ENCODE data around the gene DUS1L.

DUS1L gene

DNA sequence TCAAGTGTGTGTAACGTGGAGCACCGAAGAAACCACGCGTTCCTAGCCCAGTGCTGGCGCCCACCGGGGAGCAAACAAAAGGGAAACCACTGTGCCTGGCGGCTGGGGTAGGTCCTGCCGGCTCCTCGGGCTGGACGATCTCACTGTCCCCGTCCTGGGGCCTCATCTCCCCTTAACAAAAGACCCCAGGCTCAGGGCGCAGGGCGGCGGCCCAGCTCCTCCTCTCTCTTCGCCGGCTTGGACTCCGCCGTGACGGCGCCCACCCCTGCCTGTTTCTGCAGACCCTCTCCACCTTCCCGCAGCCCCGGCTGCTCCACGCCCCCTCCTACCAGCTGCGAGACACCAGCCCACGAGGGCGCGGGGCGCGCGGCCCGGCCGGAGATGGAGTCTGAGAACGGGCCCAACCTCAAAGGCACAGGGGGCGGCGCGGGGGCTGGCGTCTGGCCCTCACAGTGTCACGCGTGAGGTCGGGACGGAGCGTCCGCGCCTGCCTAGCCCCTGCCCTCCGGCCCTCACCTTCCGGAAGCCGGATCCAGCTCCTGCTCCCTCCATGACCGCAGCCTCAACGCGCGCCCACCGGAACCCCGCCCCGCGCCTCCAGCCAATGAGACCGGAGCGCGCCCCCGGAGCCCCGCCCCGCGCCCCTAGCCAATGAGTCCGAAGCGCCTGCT, 43.2 kb downstream of the DUS1L start, which contains the start of gene CENPX:
CENPX (minus strand) TSS at position 569 of the 671 bp plus-strand sequence; CDS start at position 552, 17 bp downstream.
- no peak for FAIRE-seq

DNA sequence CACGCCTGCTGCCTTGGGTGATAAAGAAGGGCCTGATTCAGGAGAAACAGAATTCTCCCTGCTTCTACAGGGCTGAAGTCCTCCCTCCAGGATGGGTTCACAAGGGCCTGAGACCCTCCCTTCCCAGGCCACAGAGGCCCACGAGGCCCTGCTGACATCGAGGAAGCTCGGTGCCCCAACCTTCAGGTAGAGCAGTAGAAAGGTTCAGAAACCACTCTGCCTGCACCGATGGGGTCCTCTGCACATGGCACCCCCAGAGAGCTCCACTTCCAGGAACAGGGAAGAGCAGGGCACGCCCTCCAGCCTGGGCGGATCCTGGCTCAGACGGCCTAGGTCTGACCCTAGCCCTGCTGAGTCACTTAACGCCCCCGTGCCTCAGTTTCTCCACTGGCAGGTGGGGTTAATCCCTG, 43.7 kb downstream of the DUS1L start:
- FAIRE-seq = no peak

DNA sequence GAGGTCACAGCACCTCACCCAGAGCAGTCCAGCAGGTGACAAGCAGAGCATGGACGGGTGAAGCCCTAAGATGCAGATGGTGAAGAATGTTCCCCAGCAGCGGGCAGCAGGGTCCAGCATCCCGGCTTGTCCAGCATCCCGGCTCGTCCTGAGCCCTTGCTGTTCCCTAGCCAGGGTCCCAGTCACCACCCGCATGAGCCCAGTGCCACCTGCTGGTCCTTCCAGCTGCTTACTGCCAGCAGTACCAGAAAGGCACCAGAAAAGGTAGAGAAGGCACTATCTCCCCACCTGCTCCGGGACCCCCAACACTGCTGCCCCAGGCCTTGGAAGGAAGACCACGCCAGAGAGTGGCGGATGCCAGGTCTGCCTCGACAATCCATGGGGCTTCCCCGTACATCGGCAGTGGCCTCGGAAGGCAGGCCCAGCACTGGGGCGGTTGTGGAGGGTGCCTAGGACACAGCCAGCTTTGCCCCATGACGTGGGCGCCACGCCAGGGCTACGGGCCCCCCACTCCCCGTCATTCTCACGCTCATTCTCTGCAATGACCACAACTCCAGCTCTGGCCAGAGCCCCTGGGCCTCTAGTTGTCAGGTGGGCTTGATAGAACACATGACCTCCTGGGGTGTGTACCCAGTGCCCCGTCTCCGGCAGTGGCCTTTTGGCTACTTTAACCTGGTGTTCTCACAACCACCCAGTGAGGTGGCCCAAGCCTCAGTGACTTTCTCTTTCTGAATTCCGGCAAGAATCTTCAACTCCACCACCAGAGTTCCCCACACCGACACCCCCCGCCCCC, 44.3 kb downstream of the DUS1L start:
- FAIRE-seq = no peak

DNA sequence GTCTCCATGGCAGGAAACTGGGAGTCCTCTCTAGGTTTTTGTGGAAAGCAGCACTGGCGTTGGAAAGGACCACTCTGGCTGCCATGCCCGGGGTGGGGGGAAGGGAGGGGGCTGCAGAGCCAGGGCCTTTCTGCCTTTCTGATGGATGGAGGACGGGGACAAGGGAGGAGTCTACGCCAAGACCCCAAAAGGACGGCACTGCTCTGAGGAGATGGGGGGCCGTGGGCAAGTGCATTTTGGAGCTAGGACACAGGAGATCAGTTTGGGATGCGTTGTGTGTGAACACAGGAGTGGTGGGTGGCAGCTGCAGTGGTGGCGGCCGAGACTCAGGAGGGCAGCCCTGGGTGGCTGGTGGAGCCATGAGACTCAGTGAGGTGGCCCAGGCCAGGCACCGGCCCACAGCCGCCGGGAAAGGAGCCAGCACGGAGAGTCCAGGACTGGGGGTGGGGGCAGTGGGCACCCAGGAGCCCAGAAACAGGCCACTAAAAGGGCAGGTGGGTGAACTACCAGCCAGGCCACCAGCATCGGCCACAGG, 45.0 kb downstream of the DUS1L start:
- FAIRE-seq = no peak

- FAIRE-seq = no peak
Observed at GRCh38 chr17:82019690-82020571, 45.7 kb downstream of the DUS1L start.

- no peak for FAIRE-seq
Observed at GRCh38 chr17:82018989-82019689, 46.5 kb downstream of the DUS1L start.

DNA sequence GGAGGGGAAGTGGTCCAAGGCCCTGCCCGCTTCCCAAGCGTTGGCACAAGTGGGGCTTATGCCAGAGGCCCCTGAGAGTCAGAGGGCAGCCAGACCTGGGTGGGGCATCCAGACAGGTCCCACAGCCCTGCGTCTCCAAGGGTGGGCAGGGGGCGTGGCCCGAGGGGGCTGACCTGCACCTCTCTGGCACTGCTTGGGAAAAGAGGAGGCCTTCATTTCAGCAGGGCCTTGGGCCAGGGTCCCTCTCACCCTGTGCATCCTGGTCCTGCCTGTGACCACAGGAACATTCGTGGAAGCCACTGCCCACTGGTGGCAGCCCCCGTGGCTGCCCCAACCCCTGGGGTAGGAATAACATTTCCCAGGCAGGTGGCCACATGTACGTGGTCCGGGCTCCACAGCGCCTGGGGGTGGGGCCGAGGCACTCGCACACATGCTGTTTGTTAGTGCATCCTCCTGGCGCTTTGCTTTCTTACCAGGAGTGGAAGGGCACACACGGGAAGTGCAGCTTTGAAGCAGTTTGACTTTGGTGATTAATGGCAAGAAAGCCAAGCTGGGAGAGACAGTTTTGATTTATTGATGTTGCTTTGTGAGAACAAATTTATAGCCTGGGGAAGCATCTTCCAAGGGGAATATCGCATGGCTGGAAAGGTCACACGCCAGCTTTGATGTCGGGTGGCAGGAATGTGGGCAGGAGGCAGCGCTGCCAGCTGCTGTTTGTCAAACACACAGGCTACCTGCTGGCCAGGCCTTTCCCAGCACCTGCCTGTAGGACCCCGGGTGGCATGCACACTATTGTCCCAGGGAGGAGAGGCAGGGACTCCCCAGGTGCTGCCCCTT, 47.2 kb downstream of the DUS1L start:
- no peak for FAIRE-seq

GRCh38 chr17:82017612-82018151, 47.9 kb downstream of the DUS1L start:
- no peak for FAIRE-seq

DNA sequence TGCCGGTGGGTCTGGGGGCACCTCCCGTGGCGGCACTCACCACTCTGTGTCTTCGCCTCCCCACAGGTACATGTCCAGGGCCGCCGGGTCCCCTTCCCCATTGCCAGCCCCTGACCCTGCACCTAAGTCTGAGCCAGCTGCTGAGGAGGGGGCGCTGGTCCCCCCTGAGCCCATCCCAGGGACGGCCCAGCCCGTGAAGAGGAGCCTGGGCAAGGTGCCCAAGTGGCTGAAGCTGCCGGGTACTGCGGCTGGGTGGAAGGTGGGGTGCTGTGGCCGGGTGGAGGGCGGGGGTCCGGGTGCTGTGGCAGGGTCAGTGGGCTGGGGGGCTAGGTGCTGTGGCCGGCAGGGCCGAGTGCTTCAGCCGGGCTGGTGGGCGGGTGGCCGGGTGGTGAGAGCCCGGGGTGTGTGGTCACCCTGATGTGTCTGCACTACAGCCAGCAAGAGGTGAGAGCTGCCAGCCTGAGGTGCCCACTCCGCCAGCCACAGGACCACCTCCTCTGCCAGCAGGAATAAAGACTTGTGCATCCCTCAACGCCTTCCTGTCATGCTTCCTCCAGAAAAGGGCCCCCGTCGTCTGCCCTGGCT, 48.6 kb downstream of the DUS1L start:
- no peak for FAIRE-seq

- no peak for FAIRE-seq
Observed at GRCh38 chr17:82016061-82016874, 49.3 kb downstream of the DUS1L start.

GRCh38 chr17:82015311-82015971, 50.2 kb downstream of the DUS1L start:
- no peak for FAIRE-seq

DNA sequence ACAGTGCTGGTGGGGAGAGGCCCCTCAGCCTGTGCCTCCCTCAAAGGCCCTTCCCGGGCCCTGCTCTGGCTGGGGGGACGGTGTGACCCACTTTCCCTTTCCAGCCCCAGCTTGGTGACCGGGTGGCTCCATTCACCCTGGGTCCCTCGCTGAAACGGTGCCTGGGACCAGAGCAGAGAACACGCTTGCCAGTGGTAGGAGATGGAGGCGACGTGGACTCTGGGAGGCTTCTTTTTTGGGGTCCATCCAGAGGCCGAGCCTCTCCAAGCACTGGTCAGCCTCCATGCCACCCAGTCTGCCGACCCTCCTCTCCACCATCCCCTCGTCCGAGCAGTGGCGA, 50.7 kb downstream of the DUS1L start:
- no peak for FAIRE-seq

GRCh38 chr17:82014432-82014831, 51.2 kb downstream of the DUS1L start:
- no peak for FAIRE-seq

DNA sequence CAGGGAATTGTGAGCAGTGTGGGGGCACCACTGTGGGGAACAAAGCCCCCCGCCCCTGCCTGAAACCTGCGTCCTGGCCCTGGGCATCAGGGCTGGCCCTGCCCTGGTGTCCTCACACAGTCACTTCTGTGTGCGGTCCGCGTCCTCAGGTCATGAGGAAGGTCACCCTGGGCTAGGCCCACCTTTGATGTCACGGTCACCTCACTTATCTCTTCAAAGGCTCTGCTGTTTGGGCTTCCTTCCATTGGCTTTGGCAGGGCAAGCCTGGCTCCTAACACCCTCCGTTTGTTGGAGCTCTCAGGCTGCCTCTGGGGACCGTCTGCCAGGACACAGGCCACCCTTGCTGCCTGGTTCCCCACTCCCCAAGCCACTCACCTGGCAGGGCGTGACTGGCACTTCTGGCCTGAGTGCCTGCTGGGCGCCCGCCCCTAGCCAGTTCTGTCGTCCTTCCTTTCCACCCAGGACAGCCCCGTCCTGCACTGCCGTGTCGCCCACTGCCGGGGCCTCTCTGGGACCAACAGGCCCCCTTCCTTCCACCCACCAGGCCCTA, 51.8 kb downstream of the DUS1L start:
- FAIRE-seq = no peak

DNA sequence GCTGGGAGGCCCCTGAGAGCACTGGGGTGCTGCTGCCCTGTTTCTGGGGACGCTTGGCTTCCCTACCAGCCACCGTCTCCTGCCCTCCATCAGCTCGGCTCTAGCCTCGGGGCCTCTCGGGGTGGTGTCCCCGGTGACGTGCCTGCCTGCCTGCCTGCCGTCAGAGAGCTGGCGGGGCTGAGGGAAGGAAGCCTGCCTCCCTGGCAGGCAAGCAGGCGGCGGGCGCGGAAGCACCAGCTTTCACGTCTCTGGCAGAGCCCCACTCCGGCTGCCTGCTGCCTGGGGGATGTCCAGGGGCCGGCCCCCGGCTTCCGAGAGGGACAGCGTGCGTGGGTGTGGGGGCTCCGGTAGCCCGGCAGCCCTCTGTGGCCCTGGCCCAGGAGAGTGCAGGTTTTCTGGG, 52.3 kb downstream of the DUS1L start:
- FAIRE-seq = no peak

DNA sequence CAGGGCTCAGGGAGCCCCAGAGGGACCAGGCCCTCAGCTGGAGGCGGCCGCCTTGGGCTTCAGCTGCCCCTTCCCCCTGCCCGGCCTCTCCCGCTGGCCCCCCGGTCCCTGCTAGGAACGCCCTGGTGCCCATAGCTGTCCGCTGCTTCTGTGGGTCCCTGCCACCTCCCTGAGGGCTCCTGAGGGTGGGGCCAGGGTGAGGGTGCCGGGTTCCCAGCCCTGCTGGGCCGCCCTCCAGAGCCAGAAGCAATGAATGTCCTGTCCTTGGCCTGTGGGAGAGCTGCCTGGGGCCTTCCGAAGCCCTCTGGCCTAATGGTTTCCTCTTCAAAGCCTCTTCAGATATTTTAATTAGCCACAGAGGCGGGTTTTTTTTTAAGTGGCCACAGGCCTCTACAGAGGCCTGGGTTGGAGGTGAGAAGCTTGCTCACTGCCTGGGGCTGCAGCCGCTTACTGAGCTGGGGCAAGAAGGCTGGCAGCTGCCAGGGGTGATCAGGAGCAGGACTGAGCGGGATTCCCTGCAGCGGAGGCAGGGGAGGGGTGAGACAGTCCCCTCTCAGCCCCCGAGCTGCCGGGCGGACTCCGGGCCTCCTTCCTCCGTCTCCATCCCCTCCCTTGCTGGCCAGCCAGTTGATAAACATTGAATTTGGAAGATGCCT, 52.8 kb downstream of the DUS1L start:
- FAIRE-seq = no peak

DNA sequence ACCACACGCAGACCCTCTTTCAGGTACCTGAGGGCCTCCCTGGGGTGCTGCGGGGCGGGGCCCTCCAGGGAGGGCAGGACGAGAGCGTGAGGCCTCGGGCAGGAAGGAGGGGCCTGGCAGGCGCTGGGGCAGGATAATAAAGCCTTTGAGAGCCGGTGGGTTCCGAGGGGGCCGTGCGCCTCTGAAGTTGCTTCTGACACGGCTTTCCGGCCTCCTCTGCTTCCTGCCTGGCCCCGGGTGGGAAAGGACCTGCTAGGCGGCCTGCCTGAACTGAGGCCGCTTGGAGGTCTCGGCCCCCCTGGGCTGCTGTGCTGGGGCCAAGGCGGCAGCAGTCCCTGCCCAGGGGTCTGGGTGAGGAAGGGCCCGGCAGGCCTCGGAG, 53.4 kb downstream of the DUS1L start:
- FAIRE-seq = no peak

DNA sequence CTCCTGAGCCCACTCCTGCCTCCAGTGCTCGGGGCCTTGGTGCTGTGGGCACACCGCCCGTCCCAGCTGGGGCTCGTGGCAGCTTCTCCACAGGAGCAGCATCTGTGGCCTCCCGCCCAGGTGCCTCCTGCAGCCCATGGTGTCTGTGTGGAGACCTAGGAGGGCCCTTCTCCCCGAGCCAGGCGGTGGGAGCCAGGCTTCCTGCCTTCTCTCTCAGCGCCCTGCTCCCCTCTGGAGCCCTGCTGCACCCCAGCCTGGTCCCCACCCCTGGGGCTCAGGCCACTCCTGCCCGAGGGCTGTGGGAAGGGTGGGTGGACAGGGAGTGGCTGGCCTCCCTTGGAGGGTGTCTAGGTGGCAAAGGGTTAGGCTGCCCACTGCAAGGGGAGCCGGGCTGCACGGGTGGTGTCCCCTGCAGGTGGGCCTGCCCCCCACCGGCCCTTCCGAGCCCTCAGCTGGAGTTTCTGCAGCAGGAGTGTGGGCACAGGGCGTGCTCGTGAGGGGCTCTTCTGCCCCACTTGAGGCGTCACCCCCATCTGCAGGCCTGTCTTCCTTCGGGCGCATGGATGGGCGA, 53.9 kb downstream of the DUS1L start:
- no peak for FAIRE-seq

Measured in islet of Langerhans (tissue), 1 donor.